ENCODE results near the gene DLG5. TPM values are rescaled to one million over a fixed set of nuclear protein-coding genes. Genes with fewer than 3 reads are reported as not detected.
"Not testable (repeated sequence)": the region's sequence is repeated elsewhere in the genome, so short reads cannot be mapped to it uniquely, and the experiment has no call there.

The DLG5 gene
- total RNA-seq, 2 experiments from 2014 or later, result 4.8 to 5.0 TPM

- Mint-ChIP-seq H3K4me1 (no peaks in the 10 kb centered on the region), H3K36me3 (no peaks in the 10 kb centered on the region), H3K27ac (no peak overlapping the region), H3K9me3 (peaks cover 19% of the 10 kb centered on the region), H3K4me3 (no peak overlapping the region), H3K27me3 (no peaks in the 10 kb centered on the region)
- POLR2A ChIA-PET, result no interaction called here
- ATAC-seq (ENCODE audit: low read depth), result no peak
- DNase-seq, result no peak
These were observed 151.6 kb downstream of the DLG5 start for GRCh38 chr10:77774940-77775391.

GRCh38 chr10:77773631-77774426 is 152.7 kb downstream of the DLG5 start:
- no peak overlapping the region for H3K27ac Mint-ChIP-seq
- POLR2A ChIA-PET, result no interaction called here
- no peaks in the 10 kb centered on the region for H3K4me1 Mint-ChIP-seq
- peaks cover 19% of the 10 kb centered on the region for H3K9me3 Mint-ChIP-seq
- DNase-seq (no peak), ATAC-seq (ENCODE audit: low read depth) (no peak)
- H3K36me3 Mint-ChIP-seq, result no peaks in the 10 kb centered on the region
- H3K27me3 Mint-ChIP-seq, result peaks cover under 1% of the 10 kb centered on the region
- no peak overlapping the region for H3K4me3 Mint-ChIP-seq

- H3K4me3 Mint-ChIP-seq; H3K27me3 Mint-ChIP-seq; H3K27ac Mint-ChIP-seq; H3K4me1 Mint-ChIP-seq; DNase-seq; POLR2A ChIA-PET; ATAC-seq (ENCODE audit: low read depth); H3K36me3 Mint-ChIP-seq: not testable (repeated sequence)
- H3K9me3 Mint-ChIP-seq, result peaks cover 17% of the 10 kb centered on the region
These were observed 153.5 kb downstream of the DLG5 start for GRCh38 chr10:77772852-77773600.

GRCh38 chr10:77771851-77772250 is 154.7 kb downstream of the DLG5 start:
- ATAC-seq (ENCODE audit: low read depth) (no peak), DNase-seq (no peak)
- Mint-ChIP-seq H3K4me3 (no peak overlapping the region), H3K27ac (no peak overlapping the region), H3K27me3 (peaks cover 11% of the 10 kb centered on the region), H3K4me1 (no peaks in the 10 kb centered on the region), H3K36me3 (no peaks in the 10 kb centered on the region), H3K9me3 (peaks cover 13% of the 10 kb centered on the region)
- POLR2A ChIA-PET, result no interaction called here

GRCh38 chr10:77771450-77771849 is 155.1 kb downstream of the DLG5 start:
- no peak overlapping the region for H3K27ac Mint-ChIP-seq
- POLR2A ChIA-PET, result no interaction called here
- H3K27me3 Mint-ChIP-seq, result peaks cover 14% of the 10 kb centered on the region
- peaks cover 11% of the 10 kb centered on the region for H3K9me3 Mint-ChIP-seq
- H3K4me1 Mint-ChIP-seq, result no peaks in the 10 kb centered on the region
- DNase-seq (no peak), ATAC-seq (ENCODE audit: low read depth) (no peak)
- H3K36me3 Mint-ChIP-seq, result no peaks in the 10 kb centered on the region
- no peak overlapping the region for H3K4me3 Mint-ChIP-seq

GRCh38 chr10:77770868-77771175 is 155.7 kb downstream of the DLG5 start:
- H3K27ac Mint-ChIP-seq, result no peak overlapping the region
- H3K4me3 Mint-ChIP-seq, result no peak overlapping the region

GRCh38 chr10:77770081-77770867 is 156.3 kb downstream of the DLG5 start:
- DNase-seq, result no peak
- Mint-ChIP-seq H3K27me3 (peaks cover 17% of the 10 kb centered on the region), H3K27ac (no peak overlapping the region), H3K9me3 (peaks cover under 1% of the 10 kb centered on the region), H3K4me3 (no peak overlapping the region), H3K36me3 (no peaks in the 10 kb centered on the region), H3K4me1 (no peaks in the 10 kb centered on the region)
- POLR2A ChIA-PET, result no interaction called here
- no peak for ATAC-seq (ENCODE audit: low read depth)

More at GRCh38 chr10:77770868-77771175, 155.7 kb downstream of the DLG5 start:
- no peaks in the 10 kb centered on the region for H3K36me3 Mint-ChIP-seq
- peaks cover 17% of the 10 kb centered on the region for H3K27me3 Mint-ChIP-seq
- no peaks in the 10 kb centered on the region for H3K4me1 Mint-ChIP-seq
- no peak for DNase-seq
- H3K9me3 Mint-ChIP-seq, result peaks cover 5% of the 10 kb centered on the region
- POLR2A ChIA-PET, result no interaction called here
- no peak for ATAC-seq (ENCODE audit: low read depth)

GRCh38 chr10:77768039-77768438 is 158.5 kb downstream of the DLG5 start:
- DNase-seq (no peak), ATAC-seq (ENCODE audit: low read depth) (no peak)
- Mint-ChIP-seq H3K27ac (no peak overlapping the region), H3K27me3 (peaks cover 19% of the 10 kb centered on the region), H3K4me1 (no peaks in the 10 kb centered on the region), H3K36me3 (no peaks in the 10 kb centered on the region), H3K9me3 (no peaks in the 10 kb centered on the region), H3K4me3 (no peak overlapping the region)
- POLR2A ChIA-PET, result no interaction called here

GRCh38 chr10:77763453-77764430 is 162.8 kb downstream of the DLG5 start:
- H3K9me3 Mint-ChIP-seq, result no peaks in the 10 kb centered on the region
- no peak for DNase-seq

GRCh38 chr10:77758406-77758805 is 168.1 kb downstream of the DLG5 start:
- POLR2A ChIA-PET; DNase-seq; H3K4me3 Mint-ChIP-seq; H3K4me1 Mint-ChIP-seq; H3K36me3 Mint-ChIP-seq; H3K9me3 Mint-ChIP-seq; ATAC-seq (ENCODE audit: low read depth); H3K27ac Mint-ChIP-seq: not testable (repeated sequence)
- peaks cover 25% of the 10 kb centered on the region for H3K27me3 Mint-ChIP-seq

More at GRCh38 chr10:77763453-77764430, 162.8 kb downstream of the DLG5 start:
- Mint-ChIP-seq H3K4me1 (no peaks in the 10 kb centered on the region), H3K27me3 (peaks cover 24% of the 10 kb centered on the region), H3K36me3 (no peaks in the 10 kb centered on the region), H3K4me3 (no peak overlapping the region), H3K27ac (no peak overlapping the region)
- POLR2A ChIA-PET, result no interaction called here
- ATAC-seq (ENCODE audit: low read depth), result no peak

GRCh38 chr10:77756319-77757232 is 170.0 kb downstream of the DLG5 start:
- no peak for ATAC-seq (ENCODE audit: low read depth)

More at GRCh38 chr10:77756319-77757232, 170.0 kb downstream of the DLG5 start:
- Mint-ChIP-seq H3K27me3 (peaks cover 39% of the 10 kb centered on the region), H3K9me3 (peaks cover 1% of the 10 kb centered on the region), H3K4me1 (peaks cover 2% of the 10 kb centered on the region), H3K27ac (no peak overlapping the region), H3K36me3 (no peaks in the 10 kb centered on the region), H3K4me3 (no peak overlapping the region)
- POLR2A ChIA-PET, result no interaction called here
- DNase-seq, result no peak
